ENCODE results near the gene PTPN9. TPM values are rescaled to one million over a fixed set of nuclear protein-coding genes. Genes with fewer than 3 reads are reported as not detected.

The PTPN9 gene
- total and polyA plus RNA-seq, 8 donors = 21.9 to 50.4 (median 43.0) TPM

DNA sequence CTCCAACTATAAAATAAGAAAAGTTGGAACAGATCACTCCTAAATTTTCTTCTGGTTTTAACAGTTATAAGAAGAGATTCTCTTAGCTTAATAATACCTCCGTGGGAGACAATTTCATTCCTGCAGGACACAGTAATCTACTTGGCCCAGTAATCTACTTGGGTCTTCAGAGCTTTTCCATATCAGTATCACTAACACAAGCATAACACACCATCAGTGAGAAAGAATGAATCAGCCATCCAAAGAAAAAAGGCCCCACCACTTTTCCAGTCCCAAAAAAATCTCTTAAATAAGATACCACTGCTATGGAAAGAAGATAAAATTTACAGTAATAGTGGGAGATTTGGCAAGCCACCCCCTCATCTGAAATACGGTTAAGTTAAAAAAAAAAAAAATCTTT lies 147.8 kb downstream of the PTPN9 start:
- ATAC-seq = no peak
- intact Hi-C loops (cut with DNase I) = no loop called here
- H3K36me3 ChIP-seq = peaks cover 0 to 47% of the 10 kb centered on the region in 2 donors

DNA sequence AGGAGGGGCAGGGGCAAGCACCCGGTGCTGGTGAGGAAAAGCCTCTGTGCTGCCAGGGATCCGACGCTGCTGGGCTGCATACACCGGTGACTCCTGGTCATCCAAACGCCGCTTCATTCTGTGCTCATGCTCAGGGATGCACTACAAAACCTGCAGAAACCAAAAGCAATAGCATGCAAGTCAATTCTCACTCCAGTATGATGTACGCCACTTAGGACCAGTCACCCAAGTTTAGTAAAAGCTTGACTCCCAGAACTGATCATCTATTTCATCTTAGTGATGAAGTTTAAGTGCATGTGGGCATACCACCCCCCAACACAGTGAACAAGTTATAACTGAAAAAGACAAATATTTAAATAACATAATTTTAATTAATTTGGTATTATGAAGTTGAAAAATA lies 148.9 kb downstream of the PTPN9 start:
- peaks cover 0 to 4% of the 10 kb centered on the region in 2 donors for H3K4me1 ChIP-seq
- no peak overlapping the region for H3K27ac ChIP-seq
- peaks cover 0 to 39% of the 10 kb centered on the region in 2 donors for H3K36me3 ChIP-seq
- no peak for ATAC-seq
- no peaks in the 10 kb centered on the region for H3K27me3 ChIP-seq
- DNase-seq = no peak
- no peak overlapping the region for H3K4me3 ChIP-seq
- TF ChIP-seq, protein P1, sequence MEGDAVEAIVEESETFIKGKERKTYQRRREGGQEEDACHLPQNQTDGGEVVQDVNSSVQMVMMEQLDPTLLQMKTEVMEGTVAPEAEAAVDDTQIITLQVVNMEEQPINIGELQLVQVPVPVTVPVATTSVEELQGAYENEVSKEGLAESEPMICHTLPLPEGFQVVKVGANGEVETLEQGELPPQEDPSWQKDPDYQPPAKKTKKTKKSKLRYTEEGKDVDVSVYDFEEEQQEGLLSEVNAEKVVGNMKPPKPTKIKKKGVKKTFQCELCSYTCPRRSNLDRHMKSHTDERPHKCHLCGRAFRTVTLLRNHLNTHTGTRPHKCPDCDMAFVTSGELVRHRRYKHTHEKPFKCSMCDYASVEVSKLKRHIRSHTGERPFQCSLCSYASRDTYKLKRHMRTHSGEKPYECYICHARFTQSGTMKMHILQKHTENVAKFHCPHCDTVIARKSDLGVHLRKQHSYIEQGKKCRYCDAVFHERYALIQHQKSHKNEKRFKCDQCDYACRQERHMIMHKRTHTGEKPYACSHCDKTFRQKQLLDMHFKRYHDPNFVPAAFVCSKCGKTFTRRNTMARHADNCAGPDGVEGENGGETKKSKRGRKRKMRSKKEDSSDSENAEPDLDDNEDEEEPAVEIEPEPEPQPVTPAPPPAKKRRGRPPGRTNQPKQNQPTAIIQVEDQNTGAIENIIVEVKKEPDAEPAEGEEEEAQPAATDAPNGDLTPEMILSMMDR (IDR thresholded peaks at IDR 0.05) = no peak
- no peaks in the 10 kb centered on the region for H3K9me3 ChIP-seq
- intact Hi-C loops (cut with DNase I) = no loop called here

More for the DNA sequence above, 147.8 kb downstream of the PTPN9 start:
- H3K27me3 ChIP-seq = no peaks in the 10 kb centered on the region
- H3K27ac ChIP-seq = no peak overlapping the region
- H3K4me1 ChIP-seq = peaks cover 0 to 4% of the 10 kb centered on the region in 2 donors
- TF ChIP-seq, protein P1 (IDR thresholded peaks at IDR 0.05) = no peak
- H3K4me3 ChIP-seq = no peak overlapping the region
- DNase-seq = no peak
- H3K9me3 ChIP-seq = no peaks in the 10 kb centered on the region

DNA sequence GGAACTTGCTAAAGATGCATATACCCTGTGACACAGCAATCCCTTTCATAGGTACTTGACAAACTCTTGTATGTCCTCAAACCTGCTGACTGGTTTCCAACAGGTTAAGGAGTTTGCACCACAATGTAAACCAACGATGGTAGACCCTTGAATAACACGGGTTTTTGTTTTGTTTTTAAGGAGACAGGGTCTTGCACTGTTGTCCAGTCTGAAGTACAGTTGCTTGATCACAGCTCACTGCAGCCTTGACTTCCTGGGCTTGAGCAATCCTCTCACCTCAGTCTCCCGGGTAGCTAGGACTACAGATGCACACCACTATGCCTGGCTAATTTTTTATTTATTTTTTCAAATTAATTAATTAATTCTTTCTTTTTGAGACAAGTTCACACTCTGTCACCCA lies 151.0 kb downstream of the PTPN9 start:
- no peak for DNase-seq
- Histone ChIP-seq H3K36me3 (peaks cover 0 to 54% of the 10 kb centered on the region in 2 donors), H3K4me1 (peaks cover 0 to 4% of the 10 kb centered on the region in 2 donors), H3K9me3 (no peaks in the 10 kb centered on the region), H3K4me3 (no peak overlapping the region), H3K27ac (no peak overlapping the region), H3K27me3 (no peaks in the 10 kb centered on the region)
- no peak for ATAC-seq
- intact Hi-C loops (cut with DNase I) = no loop called here
- TF ChIP-seq, protein P1 (IDR thresholded peaks at IDR 0.05) = no peak

DNA sequence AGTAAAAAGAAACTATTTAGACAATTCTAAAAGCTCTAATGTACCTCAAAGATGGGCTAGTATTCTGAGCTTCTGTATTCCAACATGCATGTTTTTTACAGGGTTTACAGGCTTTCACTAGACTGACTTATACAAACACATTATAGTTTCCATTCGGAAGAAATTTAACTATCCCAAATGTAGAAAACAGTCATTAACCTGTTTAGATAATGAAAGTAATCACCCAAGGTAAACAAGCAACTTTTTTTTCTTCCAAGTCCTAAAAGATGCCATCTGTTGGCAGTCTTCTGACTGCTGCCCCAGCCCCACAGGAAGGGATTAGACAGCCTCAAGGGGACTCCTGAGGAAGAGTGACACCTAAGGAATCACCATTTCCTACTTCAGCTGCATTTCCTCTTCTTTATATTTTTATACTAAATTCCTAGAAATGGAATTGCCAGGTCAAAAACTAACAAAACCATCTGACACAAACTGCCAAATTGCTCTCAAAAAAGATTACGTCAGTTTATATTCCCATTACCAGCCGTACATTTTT lies 153.1 kb downstream of the PTPN9 start:
- Histone ChIP-seq H3K4me3 (no peak overlapping the region), H3K9me3 (no peaks in the 10 kb centered on the region), H3K4me1 (no peaks in the 10 kb centered on the region), H3K27ac (no peak overlapping the region), H3K36me3 (peaks cover 0 to 74% of the 10 kb centered on the region in 2 donors), H3K27me3 (no peaks in the 10 kb centered on the region)
- TF ChIP-seq, protein P1 (IDR thresholded peaks at IDR 0.05) = no peak
- DNase-seq = no peak
- intact Hi-C loops (cut with DNase I) = no loop called here
- no peak for ATAC-seq

DNA sequence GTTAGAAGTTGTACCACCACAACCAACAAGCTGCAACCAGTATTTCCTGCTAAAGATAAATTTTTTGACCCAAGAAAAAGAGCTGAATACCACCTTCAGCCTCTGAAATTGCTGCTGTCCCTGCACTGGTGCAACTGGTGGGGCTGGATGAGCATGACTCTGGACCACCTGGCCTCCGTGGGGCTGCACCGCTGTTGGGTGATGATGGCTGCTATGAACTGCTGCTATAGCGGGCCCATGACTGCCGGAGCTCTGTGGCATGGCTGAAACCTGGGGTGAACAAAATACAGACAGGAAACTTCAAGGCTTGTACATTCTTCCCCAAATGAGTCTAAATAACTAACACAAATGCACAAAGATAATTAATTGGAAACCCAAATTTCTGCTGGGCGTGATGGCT lies 156.6 kb downstream of the PTPN9 start:
- H3K36me3 ChIP-seq = peaks cover 0 to 73% of the 10 kb centered on the region in 2 donors
- no peaks in the 10 kb centered on the region for H3K9me3 ChIP-seq
- H3K27ac ChIP-seq = no peak overlapping the region
- TF ChIP-seq, protein P1 (IDR thresholded peaks at IDR 0.05) = no peak
- DNase-seq (no peak), ATAC-seq (no peak)
- intact Hi-C loops (cut with DNase I) = no loop called here
- H3K4me3 ChIP-seq = no peak overlapping the region
- H3K4me1 ChIP-seq = no peaks in the 10 kb centered on the region
- no peaks in the 10 kb centered on the region for H3K27me3 ChIP-seq

Measured in left lung (tissue), 10 donors.